GM12865 (cell line): ENCODE results near the gene SFT2D1.
"Not testable (repeated sequence)": the region's sequence is repeated elsewhere in the genome, so short reads cannot be mapped to it uniquely, and the experiment has no call there.

Source experiments
- DNase-seq: peaks from one replicate; pipeline ENCODE4 v3.0.0; 2010; ENCODE audit warnings: low read depth
- H3K4me3 ChIP-seq: 2 replicates; pipeline ENCODE4 v1.5.1; 2011; ENCODE audit warnings: mild to moderate bottlenecking, low read depth, low read length, control low read depth
- TF ChIP-seq, protein P1 (sequence below): IDR thresholded peaks from 2 replicates; pipeline ENCODE4 v1.5.1; 2011; ENCODE audit warnings: low read length, control low read depth, low read depth, inconsistent platforms; ENCODE audit not compliant: insufficient read depth; ENCODE audit errors: missing control alignments

Gene SFT2D1

DNA sequence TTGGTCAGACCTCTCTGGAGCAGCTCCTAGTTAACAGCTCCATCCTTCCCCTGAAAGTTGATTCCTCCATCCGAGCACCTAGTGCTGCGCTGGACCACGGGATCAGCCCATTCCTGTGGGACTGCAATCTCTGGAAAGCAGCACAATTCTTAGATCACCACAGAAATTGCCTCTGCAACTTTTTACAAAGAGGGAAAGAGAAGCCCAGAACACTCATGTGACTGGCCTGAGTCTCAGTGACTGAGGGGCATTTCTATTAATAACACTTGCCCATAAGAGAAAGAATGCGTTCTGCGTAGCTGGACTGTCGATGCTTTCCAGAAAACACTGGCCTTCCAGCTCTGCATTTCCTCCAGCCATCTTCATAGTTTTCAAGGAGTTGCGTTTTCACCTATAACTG is 22.1 kb upstream of the SFT2D1 start:
- H3K4me3 ChIP-seq, result no peak overlapping the region
- TF ChIP-seq, protein P1, sequence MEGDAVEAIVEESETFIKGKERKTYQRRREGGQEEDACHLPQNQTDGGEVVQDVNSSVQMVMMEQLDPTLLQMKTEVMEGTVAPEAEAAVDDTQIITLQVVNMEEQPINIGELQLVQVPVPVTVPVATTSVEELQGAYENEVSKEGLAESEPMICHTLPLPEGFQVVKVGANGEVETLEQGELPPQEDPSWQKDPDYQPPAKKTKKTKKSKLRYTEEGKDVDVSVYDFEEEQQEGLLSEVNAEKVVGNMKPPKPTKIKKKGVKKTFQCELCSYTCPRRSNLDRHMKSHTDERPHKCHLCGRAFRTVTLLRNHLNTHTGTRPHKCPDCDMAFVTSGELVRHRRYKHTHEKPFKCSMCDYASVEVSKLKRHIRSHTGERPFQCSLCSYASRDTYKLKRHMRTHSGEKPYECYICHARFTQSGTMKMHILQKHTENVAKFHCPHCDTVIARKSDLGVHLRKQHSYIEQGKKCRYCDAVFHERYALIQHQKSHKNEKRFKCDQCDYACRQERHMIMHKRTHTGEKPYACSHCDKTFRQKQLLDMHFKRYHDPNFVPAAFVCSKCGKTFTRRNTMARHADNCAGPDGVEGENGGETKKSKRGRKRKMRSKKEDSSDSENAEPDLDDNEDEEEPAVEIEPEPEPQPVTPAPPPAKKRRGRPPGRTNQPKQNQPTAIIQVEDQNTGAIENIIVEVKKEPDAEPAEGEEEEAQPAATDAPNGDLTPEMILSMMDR, result no peak
- no peak for DNase-seq

DNA sequence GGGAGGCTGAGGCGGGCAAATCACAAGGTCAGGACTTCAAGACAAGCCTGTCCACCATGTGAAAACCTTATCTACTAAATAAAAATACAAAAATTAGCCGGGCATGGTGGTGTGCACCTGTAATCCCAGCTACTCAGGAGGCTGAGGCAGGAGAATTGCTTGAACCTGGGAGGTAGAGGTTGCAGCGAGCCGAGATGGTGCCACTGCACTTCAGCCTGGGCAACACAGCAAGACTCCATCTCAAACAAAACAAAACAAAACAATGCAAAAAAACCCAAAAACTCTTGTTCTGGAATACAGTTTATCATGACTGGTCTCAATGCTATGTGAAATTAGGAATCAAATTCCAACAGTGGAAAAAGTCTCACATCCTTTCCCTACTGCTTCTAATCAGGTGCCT is 20.1 kb upstream of the SFT2D1 start:
- DNase-seq, result not testable (repeated sequence)

DNA sequence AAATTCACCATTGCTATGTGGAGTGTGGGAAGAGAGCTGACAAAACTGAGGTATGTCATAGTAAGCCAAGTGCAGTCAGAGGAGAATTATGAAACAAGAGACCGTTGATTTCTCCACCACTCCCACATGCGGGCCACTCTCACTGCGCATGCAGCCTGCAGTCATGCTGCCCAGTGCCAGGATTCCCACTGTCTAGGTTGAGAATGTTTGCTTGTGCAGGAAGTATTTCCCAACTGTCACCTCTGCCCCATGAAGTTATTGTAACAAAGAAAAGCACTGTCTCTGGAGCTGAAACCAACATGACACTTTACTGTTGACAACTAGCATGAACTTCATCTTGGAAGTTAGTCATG is 18.7 kb upstream of the SFT2D1 start:
- no peak overlapping the region for H3K4me3 ChIP-seq
- TF ChIP-seq, protein P1, result no peak
- no peak for DNase-seq

More for the DNA sequence above, 20.1 kb upstream of the SFT2D1 start:
- not testable (repeated sequence) for H3K4me3 ChIP-seq

DNA sequence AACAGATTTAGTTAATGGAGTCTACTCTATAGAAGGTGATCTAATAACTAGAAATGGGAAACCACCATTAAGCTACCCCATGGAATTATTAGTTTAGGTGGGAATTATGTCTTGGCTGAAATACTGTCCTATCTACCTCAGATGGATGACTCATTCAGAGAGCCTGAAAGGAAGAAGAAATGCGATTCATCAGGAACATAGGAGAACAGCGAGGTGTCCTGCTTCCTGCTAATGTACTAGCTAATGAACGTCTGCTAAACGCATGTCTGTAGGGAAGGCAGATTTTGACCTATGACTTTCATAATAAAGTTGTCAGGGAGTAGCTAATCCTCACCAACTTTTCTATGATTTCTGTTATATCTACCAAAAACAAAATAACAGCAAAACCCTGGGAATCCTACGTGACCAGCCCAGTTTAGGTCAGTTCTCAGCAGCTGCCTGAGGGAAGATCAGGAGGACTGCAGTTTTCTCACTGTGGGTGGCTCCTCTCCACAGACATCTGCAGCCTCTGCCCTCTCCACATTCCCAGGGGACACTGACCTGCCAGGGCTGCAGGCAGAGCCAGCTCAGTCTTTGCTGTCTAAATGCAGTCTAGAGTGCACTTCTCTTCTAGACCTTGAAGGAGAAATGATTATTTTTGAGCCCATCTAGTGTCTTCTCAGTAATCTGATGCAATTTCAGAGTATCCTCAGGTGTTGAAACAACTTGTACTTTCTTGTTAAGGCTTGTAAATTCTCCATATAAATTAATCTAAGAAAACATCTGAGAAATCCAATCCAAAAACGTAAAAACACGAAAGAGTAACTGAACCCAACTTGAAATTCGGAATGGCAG is 18.1 kb upstream of the SFT2D1 start:
- TF ChIP-seq, protein P1, result no peak
- H3K4me3 ChIP-seq, result no peak overlapping the region
- DNase-seq, result no peak

DNA sequence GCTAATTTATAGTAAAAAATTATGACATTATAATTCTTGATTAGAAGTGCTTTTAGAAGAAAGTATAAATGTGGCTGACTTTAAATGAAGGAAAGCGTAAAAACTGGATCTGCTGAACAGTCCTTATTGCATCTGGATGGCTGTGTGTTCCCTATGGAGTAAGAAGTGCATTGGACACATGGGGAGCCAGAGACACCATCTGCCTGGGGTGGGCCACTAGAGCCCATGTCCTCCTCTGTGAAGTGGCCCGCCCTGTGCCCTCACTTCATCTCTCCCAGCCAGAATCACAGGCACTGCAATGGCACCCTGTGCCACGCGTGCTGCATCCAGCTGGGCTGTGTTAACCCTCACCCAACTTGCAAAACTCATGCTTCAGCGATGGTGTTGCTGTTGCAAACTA is 13.2 kb upstream of the SFT2D1 start:
- DNase-seq, result no peak
- H3K4me3 ChIP-seq, result no peak overlapping the region
- TF ChIP-seq, protein P1, result no peak

DNA sequence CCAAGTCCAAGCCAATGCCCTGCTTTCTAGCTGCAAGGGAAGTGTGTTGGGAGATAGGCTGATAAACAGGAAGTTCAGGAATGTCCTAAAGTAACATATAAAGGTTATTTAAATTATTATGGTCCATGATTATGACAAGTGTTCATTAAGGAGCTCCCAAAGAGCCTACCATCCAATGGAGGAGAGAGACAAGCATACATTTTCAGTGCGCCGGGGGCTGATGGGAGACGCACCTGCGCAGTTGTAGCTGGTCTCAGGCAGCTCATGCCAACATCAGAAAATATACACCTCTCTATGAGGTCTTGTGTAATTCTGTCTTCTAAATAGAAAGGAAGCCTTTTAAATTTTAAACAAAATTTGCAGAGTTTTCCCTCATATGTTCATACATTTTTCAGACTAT is 12.6 kb upstream of the SFT2D1 start:
- TF ChIP-seq, protein P1, result no peak
- H3K4me3 ChIP-seq, result no peak overlapping the region
- DNase-seq, result no peak

DNA sequence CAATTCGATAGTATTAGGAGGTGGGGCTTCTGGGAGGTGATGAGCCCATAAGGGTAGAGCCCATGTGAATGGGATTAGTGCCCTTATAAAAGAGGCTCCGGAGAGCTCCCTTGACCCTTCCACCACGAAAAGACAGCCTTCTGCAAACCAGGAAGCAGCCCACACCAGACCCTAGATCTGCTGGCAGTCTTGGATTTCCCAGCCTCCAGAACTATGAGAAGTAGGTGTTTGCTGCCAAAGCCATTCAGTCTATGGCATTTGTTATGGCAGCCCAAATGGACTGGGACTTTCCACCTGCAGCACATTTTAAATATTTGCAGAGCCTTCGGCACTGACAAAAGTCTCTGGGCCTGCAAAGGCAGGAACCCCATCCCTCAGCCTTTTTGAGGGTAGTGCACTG is 11.8 kb upstream of the SFT2D1 start:
- no peak overlapping the region for H3K4me3 ChIP-seq
- DNase-seq, result no peak
- TF ChIP-seq, protein P1, result no peak
